ENCODE data around the gene XG. TPM values are rescaled to one million over a fixed set of nuclear protein-coding genes. Genes with fewer than 3 reads are reported as not detected.
A peak's percentile ranks its signal among the peaks of the same experiment; 100 is the strongest.

Gene XG
- total RNA-seq, 1 donor, result 4.7 TPM

DNA sequence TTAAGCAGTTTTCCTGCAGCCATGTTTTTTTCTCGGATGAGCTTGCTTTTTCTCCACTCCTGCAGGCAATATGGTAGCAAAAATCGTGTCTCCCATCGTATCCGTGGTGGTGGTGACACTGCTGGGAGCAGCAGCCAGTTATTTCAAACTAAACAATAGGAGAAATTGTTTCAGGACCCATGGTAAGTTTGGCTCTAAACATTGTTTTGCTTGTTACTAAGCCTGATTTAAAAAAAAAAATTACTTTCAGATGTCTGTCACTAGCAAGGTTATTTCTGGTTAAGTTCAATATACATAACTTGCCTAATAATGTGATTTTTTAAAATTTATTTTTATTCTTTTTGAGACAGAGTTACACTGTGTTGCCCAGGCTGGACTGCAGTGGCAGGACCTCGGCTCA is 59.4 kb downstream of the XG start:
- TF ChIP-seq, protein P1, sequence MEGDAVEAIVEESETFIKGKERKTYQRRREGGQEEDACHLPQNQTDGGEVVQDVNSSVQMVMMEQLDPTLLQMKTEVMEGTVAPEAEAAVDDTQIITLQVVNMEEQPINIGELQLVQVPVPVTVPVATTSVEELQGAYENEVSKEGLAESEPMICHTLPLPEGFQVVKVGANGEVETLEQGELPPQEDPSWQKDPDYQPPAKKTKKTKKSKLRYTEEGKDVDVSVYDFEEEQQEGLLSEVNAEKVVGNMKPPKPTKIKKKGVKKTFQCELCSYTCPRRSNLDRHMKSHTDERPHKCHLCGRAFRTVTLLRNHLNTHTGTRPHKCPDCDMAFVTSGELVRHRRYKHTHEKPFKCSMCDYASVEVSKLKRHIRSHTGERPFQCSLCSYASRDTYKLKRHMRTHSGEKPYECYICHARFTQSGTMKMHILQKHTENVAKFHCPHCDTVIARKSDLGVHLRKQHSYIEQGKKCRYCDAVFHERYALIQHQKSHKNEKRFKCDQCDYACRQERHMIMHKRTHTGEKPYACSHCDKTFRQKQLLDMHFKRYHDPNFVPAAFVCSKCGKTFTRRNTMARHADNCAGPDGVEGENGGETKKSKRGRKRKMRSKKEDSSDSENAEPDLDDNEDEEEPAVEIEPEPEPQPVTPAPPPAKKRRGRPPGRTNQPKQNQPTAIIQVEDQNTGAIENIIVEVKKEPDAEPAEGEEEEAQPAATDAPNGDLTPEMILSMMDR (IDR thresholded peaks at IDR 0.05; ENCODE audit: insufficient read depth, low read depth, low read length), result no peak
- no peak for DNase-seq (ENCODE audit: low read depth)
- H3K4me3 ChIP-seq (ENCODE audit: low read depth, low read length), result no peak overlapping the region

DNA sequence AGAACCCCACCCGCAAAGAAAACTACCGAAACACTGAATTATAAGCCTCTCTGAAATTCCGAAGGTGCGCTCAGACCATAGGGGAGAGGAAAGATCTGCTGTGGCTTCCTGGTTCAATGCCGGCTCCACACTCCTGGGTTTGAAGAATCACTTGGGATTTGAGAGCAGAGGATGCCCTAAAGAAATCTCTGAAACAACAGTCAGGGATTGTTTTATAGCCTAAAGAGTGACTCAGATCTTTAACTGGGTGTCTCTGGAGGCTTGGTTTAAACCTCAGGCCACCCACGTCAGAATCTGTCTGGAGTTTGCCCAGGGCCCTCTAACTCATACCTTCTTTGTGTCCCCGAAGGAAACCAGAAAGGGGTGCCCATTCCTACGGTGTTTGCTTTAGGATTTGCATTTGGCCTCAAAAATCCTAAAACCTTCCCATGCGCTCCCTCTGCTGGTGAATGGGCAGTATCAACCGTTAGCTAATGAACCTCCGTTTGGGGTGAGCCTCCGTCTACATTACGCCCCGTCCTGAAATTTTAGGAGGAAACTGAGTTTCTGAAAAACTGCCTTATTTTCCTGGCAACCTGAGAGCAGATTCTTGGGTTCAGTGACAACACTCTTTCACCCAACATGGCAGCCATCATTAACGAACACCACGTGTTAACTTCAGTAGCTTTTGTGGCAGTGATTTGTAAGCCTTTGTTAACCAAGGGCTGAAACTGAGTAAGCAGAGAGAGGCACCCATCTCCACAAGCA is 60.5 kb downstream of the XG start:
- H3K4me3 ChIP-seq (ENCODE audit: low read depth, low read length), result peak overlapping the region; percentile 2
- peak; percentile 48 for DNase-seq (ENCODE audit: low read depth)

GRCh38 chrX:2817036-2817435 is 65.2 kb downstream of the XG start:
- H3K4me3 ChIP-seq (ENCODE audit: low read depth, low read length), result no peak overlapping the region
- TF ChIP-seq, protein P1 (IDR thresholded peaks at IDR 0.05; ENCODE audit: insufficient read depth, low read depth, low read length), result no peak
- DNase-seq (ENCODE audit: low read depth), result no peak

More for the DNA sequence above, 60.5 kb downstream of the XG start:
- TF ChIP-seq, protein P1 (IDR thresholded peaks at IDR 0.05; ENCODE audit: insufficient read depth, low read depth, low read length), result peak; percentile 60

DNA sequence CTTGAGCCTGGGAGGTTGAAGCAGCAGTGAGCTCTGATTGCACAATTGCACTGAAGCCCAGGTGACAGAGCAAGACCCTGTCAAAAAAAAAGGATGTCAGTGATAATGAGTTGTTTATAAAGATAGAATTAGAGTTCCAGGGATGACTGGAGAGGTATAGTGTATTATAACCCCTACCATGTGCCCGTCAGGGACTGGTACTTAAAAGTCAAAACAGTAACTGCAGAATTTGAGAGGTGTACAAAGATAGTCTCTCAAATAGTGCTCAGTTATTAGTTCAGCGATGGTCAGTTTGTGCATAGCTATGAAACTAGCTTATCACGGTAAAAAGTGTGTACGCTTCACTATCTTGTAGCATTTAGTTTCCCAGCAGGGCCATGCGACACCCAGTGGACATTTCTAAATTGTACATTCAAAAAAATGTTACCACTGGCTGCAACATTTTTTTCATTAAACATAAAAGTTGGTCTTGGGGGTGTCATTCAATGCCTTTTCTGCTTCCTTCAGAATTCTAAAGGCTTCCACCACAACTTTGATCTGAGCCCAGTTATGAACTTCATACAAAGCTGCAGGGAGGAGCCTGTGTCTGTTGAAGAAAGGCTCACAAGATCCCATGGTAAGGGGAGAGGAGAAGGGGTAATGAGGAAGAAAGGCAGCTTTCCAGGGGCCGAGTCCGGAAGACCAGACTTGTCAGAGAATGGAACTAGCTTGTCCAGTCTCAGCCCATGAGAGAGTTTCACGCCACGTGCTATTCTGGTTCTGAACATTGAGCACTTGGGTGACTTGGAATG is 67.7 kb downstream of the XG start:
- no peak overlapping the region for H3K4me3 ChIP-seq (ENCODE audit: low read depth, low read length)
- TF ChIP-seq, protein P1 (IDR thresholded peaks at IDR 0.05; ENCODE audit: insufficient read depth, low read depth, low read length), result peak; percentile 43
- peak; percentile 43 for DNase-seq (ENCODE audit: low read depth)

GRCh38 chrX:2820136-2820771 is 68.4 kb downstream of the XG start:
- TF ChIP-seq, protein P1 (IDR thresholded peaks at IDR 0.05; ENCODE audit: insufficient read depth, low read depth, low read length), result no peak
- no peak overlapping the region for H3K4me3 ChIP-seq (ENCODE audit: low read depth, low read length)
- DNase-seq (ENCODE audit: low read depth), result no peak

DNA sequence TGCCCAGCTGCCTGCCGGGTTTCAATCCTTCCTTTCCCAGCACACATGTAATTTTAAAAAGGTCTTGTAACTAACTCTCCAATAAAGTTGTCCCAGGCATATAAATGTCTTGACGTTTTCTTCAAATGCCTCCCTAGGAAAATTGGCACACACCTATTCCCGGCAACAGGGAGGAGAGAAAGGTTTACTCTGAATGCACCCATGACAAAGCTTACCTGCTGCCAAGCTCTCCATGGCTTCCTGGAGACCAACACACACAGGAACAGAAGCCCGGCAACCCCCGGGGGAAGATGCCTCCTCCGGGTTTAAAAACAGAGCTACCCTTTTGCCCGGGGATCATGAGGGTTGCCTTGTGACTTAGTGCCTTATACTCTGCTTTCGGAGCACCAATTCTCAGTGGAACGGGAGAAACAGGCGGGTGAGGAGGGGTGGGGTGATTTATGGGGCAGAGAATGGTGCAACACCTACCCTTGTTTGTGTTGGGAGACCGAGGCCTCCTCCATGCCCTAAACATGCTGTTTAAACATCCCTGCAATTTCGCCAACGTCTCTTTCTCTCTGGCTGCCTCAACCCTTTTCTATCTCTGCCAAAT is 72.1 kb downstream of the XG start:
- TF ChIP-seq, protein P1 (IDR thresholded peaks at IDR 0.05; ENCODE audit: insufficient read depth, low read depth, low read length), result no peak
- DNase-seq (ENCODE audit: low read depth), result peak; percentile 43
- no peak overlapping the region for H3K4me3 ChIP-seq (ENCODE audit: low read depth, low read length)
